GM12878 (cell line): ENCODE results near the gene UNC5CL. TPM values are rescaled to one million over a fixed set of nuclear protein-coding genes. Genes with fewer than 3 reads are reported as not detected.

ENCODE experiments used
- ATAC-seq: fragments of 200-7000 bp; cut with Tn5 transposase; 3 replicates; pipeline ENCODE4 v1.9.1; 2020; ENCODE audit warnings: mild to moderate bottlenecking, moderate library complexity
- BruUV-seq: library from RNA; stranded (reverse); fragments of 400-500 nt; replicated peaks from 2 replicates; lab custom pipeline; 2021; lab: Mats Ljungman, UMichigan
- CTCF ChIA-PET: fragments of 300-600 bp; sonication (Branson Sonifier 250); formaldehyde crosslinking; extraction: SDS; loops from one replicate; lab custom pipeline; 2021; ENCODE audit warnings: inconsistent platforms; lab: Yijun Ruan, JAX
- POLR2A ChIA-PET: fragments of 350-600 bp; formaldehyde crosslinking; extraction: SDS; loops from one replicate; lab custom pipeline; 2021; ENCODE audit warnings: inconsistent platforms; lab: Charles Lee
- RAD21 ChIA-PET: fragments of 300-600 bp; sonication (Branson Sonifier 250); formaldehyde crosslinking; loops from one replicate; lab custom pipeline; 2023; ENCODE audit warnings: antibody characterized with exemption; ENCODE audit not compliant: unreplicated experiment; lab: Charles Lee
- SMC1A ChIA-PET: fragments of 300-600 bp; sonication (Branson Sonifier 250); formaldehyde crosslinking; loops from one replicate; lab custom pipeline; 2023; ENCODE audit not compliant: unreplicated experiment, uncharacterized antibody; lab: Charles Lee
- DNase-seq: peaks from one replicate; pipeline ENCODE4 v3.0.0-alpha.2; 2011; ENCODE audit warnings: low read depth, low spot score
- FAIRE-seq: peaks from 3 replicates; lab custom pipeline; 2011; peaks lifted over from hg19 to GRCh38; lab: Jason Lieb, UNC
- H2AFZ ChIP-seq: 2 replicates; pipeline ENCODE4 v1.6.0; 2011; ENCODE audit warnings: low read depth, low read length, control low read depth; ENCODE audit not compliant: control insufficient read depth
- H3K27ac ChIP-seq: 2 replicates; pipeline ENCODE4 v1.5.1; 2011; ENCODE audit warnings: control low read depth; ENCODE audit not compliant: control insufficient read depth, insufficient read depth
- H3K27me3 ChIP-seq, 2 experiments: replicated peaks in 1 of 2; 2 replicates each; pipeline versions ENCODE4 v1.6.0 to v1.6.1; 2011; ENCODE audit warnings: low read length in 1 of 2; ENCODE audit not compliant: control insufficient read depth in 2 of 2, insufficient read depth in 2 of 2
- H3K36me3 ChIP-seq, 2 experiments: 2 replicates each; pipeline ENCODE4 v1.5.1; 2011; ENCODE audit warnings: low read length in 1 of 2; ENCODE audit not compliant: control insufficient read depth in 2 of 2, insufficient read depth in 2 of 2
- H3K4me1 ChIP-seq: 2 replicates; pipeline ENCODE4 v1.6.1; 2011; ENCODE audit warnings: mild to moderate bottlenecking, low read length, moderate library complexity, mixed read lengths; ENCODE audit not compliant: control insufficient read depth, insufficient read depth
- H3K4me2 ChIP-seq: 2 replicates; pipeline ENCODE4 v1.6.0; 2011; ENCODE audit warnings: control low read depth; ENCODE audit not compliant: control insufficient read depth, insufficient read depth
- H3K4me3 ChIP-seq: fragments of 200-600 bp; sonication (generic); 2 replicates; pipeline ENCODE4 v1.5.1; 2016
- H3K79me2 ChIP-seq: 2 replicates; pipeline ENCODE4 v1.6.0; 2011; ENCODE audit warnings: low read length; ENCODE audit not compliant: control insufficient read depth, insufficient read depth
- H3K9ac ChIP-seq: 2 replicates; pipeline ENCODE4 v1.8.0; 2011; ENCODE audit warnings: low read length, control low read depth, mixed read lengths; ENCODE audit not compliant: control insufficient read depth, insufficient read depth
- H3K9me3 ChIP-seq: replicated peaks from 3 replicates; pipeline ENCODE4 v1.5.1; 2011; ENCODE audit warnings: mild to moderate bottlenecking, low read length; ENCODE audit not compliant: control insufficient read depth, insufficient read depth
- H4K20me1 ChIP-seq: 2 replicates; pipeline ENCODE4 v1.6.0; 2011; ENCODE audit not compliant: control insufficient read depth, insufficient read depth
- ASH2L ChIP-seq: fragments of 300-600, 200-600 bp; sonication (generic); IDR thresholded peaks from 2 replicates; pipeline ENCODE4 v1.6.1; 2017; ENCODE audit warnings: low read depth, mild to moderate bottlenecking, borderline replicate concordance
- CREB1 ChIP-seq: IDR thresholded peaks from 2 replicates; pipeline ENCODE4 v1.6.1; 2012; ENCODE audit warnings: low read depth, mild to moderate bottlenecking, inconsistent platforms
- EGR1 ChIP-seq, 2 experiments: IDR thresholded peaks; 1 replicate in 1 of 2; 2 replicates in 1 of 2; pipeline ENCODE4 v1.6.1; 2011 to 2012; ENCODE audit warnings: low read depth in 2 of 2, low read length in 2 of 2, borderline replicate concordance in 1 of 2, mild to moderate bottlenecking in 1 of 2, moderate library complexity in 1 of 2
- ESRRA ChIP-seq: IDR thresholded peaks from 2 replicates; pipeline ENCODE4 v1.6.1; 2012; ENCODE audit warnings: mild to moderate bottlenecking, low read length, improper control_type of control experiment
- IKZF1 ChIP-seq: fragments of 450-650 bp; conservative IDR thresholded peaks from 2 replicates; pipeline ENCODE4 v1.6.1; 2017; ENCODE audit warnings: antibody characterized with exemption, mild to moderate bottlenecking
- NFXL1 ChIP-seq: fragments of 450-650 bp; IDR thresholded peaks from 2 replicates; pipeline ENCODE4 v1.6.1; 2017; ENCODE audit warnings: antibody characterized with exemption, mild to moderate bottlenecking, borderline replicate concordance
- RCOR1 ChIP-seq: conservative IDR thresholded peaks from 2 replicates; pipeline ENCODE4 v1.6.1; 2012; ENCODE audit warnings: low read depth, low read length, improper control_type of control experiment
- SIN3A ChIP-seq: IDR thresholded peaks from 2 replicates; pipeline ENCODE4 v1.6.1; 2012; ENCODE audit warnings: low read depth, low read length, improper control_type of control experiment
- SPI1 ChIP-seq: IDR thresholded peaks from 2 replicates; pipeline ENCODE4 v1.6.1; 2011; ENCODE audit warnings: low read depth, mild to moderate bottlenecking, low read length, moderate library complexity, borderline replicate concordance; ENCODE audit not compliant: insufficient read depth
- SREBF2 ChIP-seq: IDR thresholded peaks from 2 replicates; pipeline ENCODE4 v1.6.1; 2012; ENCODE audit warnings: mild to moderate bottlenecking, low read length
- SUPT20H ChIP-seq: IDR thresholded peaks from 2 replicates; pipeline ENCODE4 v1.6.1; 2011; ENCODE audit warnings: low read depth, mild to moderate bottlenecking, low read length, moderate library complexity, borderline replicate concordance; ENCODE audit not compliant: control insufficient read depth
- ZBED1 ChIP-seq: IDR thresholded peaks from 2 replicates; pipeline ENCODE4 v1.6.1; 2016; ENCODE audit warnings: borderline replicate concordance
- ZBTB11 ChIP-seq: fragments of 450-650 bp; formaldehyde crosslinking; IDR thresholded peaks from 2 replicates; pipeline ENCODE4 v1.5.0; 2022; ENCODE audit warnings: mild to moderate bottlenecking, missing genetic modification characterization
- ZNF207 ChIP-seq: fragments of 450-650 bp; IDR thresholded peaks from 2 replicates; pipeline ENCODE4 v1.6.1; 2014; ENCODE audit warnings: antibody characterized with exemption, mild to moderate bottlenecking, borderline replicate concordance
- ZSCAN29 ChIP-seq: fragments of 450-650 bp; IDR thresholded peaks from 2 replicates; pipeline ENCODE4 v1.6.1; 2017; ENCODE audit warnings: mild to moderate bottlenecking, moderate library complexity
- WGBS: methylation state at CpG from one replicate; pipeline ENCODE4 v1.1.6; 2016; ENCODE audit warnings: low lambda C conversion rate; ENCODE audit not compliant: insufficient replicate concordance, insufficient coverage; ENCODE audit errors: missing lambda C conversion rate; 5-methylcytosine and 5-hydroxymethylcytosine counted together
- in situ Hi-C: fragments of 300-500 bp; cut with MboI; formaldehyde crosslinking; loops from 9 replicates; pipeline ENCODE4 v1.14.3; 2018; ENCODE audit warnings: mixed read lengths
- intact Hi-C: fragments of 100-400 bp; cut with micrococcal nuclease; formaldehyde crosslinking; loops from one replicate; pipeline ENCODE4 v1.14.2; 2022; ENCODE audit not compliant: unreplicated experiment
- polyA plus RNA-seq, 11 experiments: library from polyadenylated mRNA; depleted of rRNA in 4 of 11; unstranded in 6 of 11; stranded (reverse) in 5 of 11; fragments of >200 nt; fragmentation: Nextera tagmentation in 4 of 11; fragmentation: Illumina TruSeq in 1 of 11; extraction: Ambion mirVana in 4 of 11; extraction: Trizol in 1 of 11; gene quantifications; 1 replicate in 1 of 11; 2 replicates in 10 of 11; pipeline versions ENCODE4 v1.2.1 to v1.2.3, GENCODE V29; 2011 to 2016; ENCODE audit warnings: inconsistent platforms in 2 of 11, missing spikeins in 2 of 11, low read depth in 1 of 11
- total RNA-seq, 4 experiments: library from RNA; depleted of rRNA in 3 of 4; stranded (reverse); fragments of >200 nt in 3 of 4; fragmentation: Illumina TruSeq in 1 of 4; extraction: Trizol in 1 of 4; gene quantifications; 2 replicates each; pipeline versions ENCODE4 v1.2.1 to v1.2.3, GENCODE V29; 2013 to 2021
- TF ChIP-seq, protein P1 (sequence below): fragments of 150-350 bp; IDR thresholded peaks from 2 replicates; pipeline ENCODE4 v1.6.1; 2016; ENCODE audit warnings: low read depth, low read length

The UNC5CL gene
- total and polyA plus RNA-seq, 10 of the 15 experiments (the other 5 are each of a cell fraction or from before 2014, with no cell fraction given) = 0.11 to 1.2 (median 0.46) TPM; not detected in 1

DNA sequence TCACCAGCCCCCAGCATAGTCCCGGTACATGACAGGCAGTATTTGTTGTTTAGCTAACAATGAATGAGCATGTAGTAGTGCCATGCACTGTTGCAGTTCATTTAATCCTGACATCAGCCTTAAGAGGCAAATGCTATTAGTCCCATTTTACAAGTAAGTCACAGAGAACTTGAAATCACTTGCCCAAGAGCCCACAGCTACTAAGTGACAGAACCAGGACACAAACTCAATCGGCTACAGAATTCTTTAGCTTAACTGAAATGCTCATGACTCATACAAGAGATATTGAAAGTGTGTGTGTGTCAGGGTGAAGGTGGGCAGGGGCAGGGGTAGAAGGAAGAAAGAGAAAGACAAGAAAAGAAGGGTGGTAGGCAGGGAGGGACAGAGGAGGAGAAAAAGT, 52.7 kb downstream of the UNC5CL start:
- DNase-seq = no peak
- Histone ChIP-seq H3K9me3 (no peaks in the 10 kb centered on the region), H3K4me2 (no peak overlapping the region), H3K79me2 (no peaks in the 10 kb centered on the region)
- POLR2A ChIA-PET = no interaction called here
- no TSS peak for BruUV-seq
- intact Hi-C loops = no loop called here
- in situ Hi-C loops = no loop called here
- TF ChIP-seq EGR1 (IDR thresholded peaks at IDR 0.05; ENCODE audit: borderline replicate concordance in 1 of 2, low read depth in 2 of 2, low read length in 2 of 2) (no peak), NFXL1 (no peak), SIN3A (no peak), ZBTB11 (CRISPR knock-in tag) (no peak), ESRRA (no peak), SPI1 (no peak), ZSCAN29 (no peak), CREB1 (no peak), ZNF207 (no peak), IKZF1 (no peak), RCOR1 (no peak), ASH2L (no peak), ZBED1 (no peak), SUPT20H (no peak), SREBF2 (no peak)
- TF ChIP-seq, protein P1, sequence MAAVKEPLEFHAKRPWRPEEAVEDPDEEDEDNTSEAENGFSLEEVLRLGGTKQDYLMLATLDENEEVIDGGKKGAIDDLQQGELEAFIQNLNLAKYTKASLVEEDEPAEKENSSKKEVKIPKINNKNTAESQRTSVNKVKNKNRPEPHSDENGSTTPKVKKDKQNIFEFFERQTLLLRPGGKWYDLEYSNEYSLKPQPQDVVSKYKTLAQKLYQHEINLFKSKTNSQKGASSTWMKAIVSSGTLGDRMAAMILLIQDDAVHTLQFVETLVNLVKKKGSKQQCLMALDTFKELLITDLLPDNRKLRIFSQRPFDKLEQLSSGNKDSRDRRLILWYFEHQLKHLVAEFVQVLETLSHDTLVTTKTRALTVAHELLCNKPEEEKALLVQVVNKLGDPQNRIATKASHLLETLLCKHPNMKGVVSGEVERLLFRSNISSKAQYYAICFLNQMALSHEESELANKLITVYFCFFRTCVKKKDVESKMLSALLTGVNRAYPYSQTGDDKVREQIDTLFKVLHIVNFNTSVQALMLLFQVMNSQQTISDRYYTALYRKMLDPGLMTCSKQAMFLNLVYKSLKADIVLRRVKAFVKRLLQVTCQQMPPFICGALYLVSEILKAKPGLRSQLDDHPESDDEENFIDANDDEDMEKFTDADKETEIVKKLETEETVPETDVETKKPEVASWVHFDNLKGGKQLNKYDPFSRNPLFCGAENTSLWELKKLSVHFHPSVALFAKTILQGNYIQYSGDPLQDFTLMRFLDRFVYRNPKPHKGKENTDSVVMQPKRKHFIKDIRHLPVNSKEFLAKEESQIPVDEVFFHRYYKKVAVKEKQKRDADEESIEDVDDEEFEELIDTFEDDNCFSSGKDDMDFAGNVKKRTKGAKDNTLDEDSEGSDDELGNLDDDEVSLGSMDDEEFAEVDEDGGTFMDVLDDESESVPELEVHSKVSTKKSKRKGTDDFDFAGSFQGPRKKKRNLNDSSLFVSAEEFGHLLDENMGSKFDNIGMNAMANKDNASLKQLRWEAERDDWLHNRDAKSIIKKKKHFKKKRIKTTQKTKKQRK = no peak
- TF ChIP-seq, all 136 proteins: peak for 0
- ATAC-seq (no peak), FAIRE-seq (no peak)
- Histone ChIP-seq H4K20me1 (no peaks in the 10 kb centered on the region), H3K4me3 (no peak overlapping the region), H3K27ac (no peak overlapping the region), H2AFZ (no peak overlapping the region), H3K36me3 (no peaks in the 10 kb centered on the region), H3K27me3 (peaks cover 0 to under 1% of the 10 kb centered on the region in 2 experiments; a peak in 3 of 4 replicates), H3K9ac (no peak overlapping the region), H3K4me1 (no peaks in the 10 kb centered on the region)
- ChIA-PET CTCF (no interaction called here), SMC1A (no interaction called here), RAD21 (no interaction called here)
- 34% methylated on average over 2 of the region's 2 CpGs for WGBS
